HL-60 (cell line): ENCODE measurements around the gene P2RY11.

Experiments
- DNase-seq, 2 experiments: peaks; one replicate each; pipeline ENCODE4 v3.0.0-alpha.2; 2010 to 2020; ENCODE audit warnings: low read depth in 1 of 2, low spot score in 1 of 2
- H3K27ac ChIP-seq: fragments of 250-450 bp; sonication (Bioruptor Pico); replicated peaks from 2 replicates; pipeline ENCODE4 v1.5.1; 2020; ENCODE audit warnings: mild to moderate bottlenecking, moderate library complexity
- H3K27me3 ChIP-seq: fragments of 250-450 bp; sonication (Bioruptor Pico); 2 replicates; pipeline ENCODE4 v1.5.1; 2021; ENCODE audit warnings: mild to moderate bottlenecking, moderate library complexity; ENCODE audit not compliant: insufficient read depth, poor library complexity, severe bottlenecking
- H3K4me3 ChIP-seq: replicated peaks from 2 replicates; pipeline ENCODE4 v1.5.1; 2011; ENCODE audit warnings: mild to moderate bottlenecking, control low read depth, low read length; ENCODE audit not compliant: insufficient read depth
- CTCF ChIP-seq: IDR thresholded peaks from one replicate; pipeline ENCODE4 v1.5.1; 2011; ENCODE audit warnings: low read length, control low read depth, inconsistent platforms; ENCODE audit not compliant: insufficient read depth
- GABPA ChIP-seq: IDR thresholded peaks from 2 replicates; pipeline ENCODE4 v1.6.1; 2012; ENCODE audit warnings: low read depth
- POLR2AphosphoS5 ChIP-seq: IDR thresholded peaks from 2 replicates; pipeline ENCODE4 v1.6.1; 2012; ENCODE audit warnings: low read depth
- SPI1 ChIP-seq: IDR thresholded peaks from 2 replicates; pipeline ENCODE4 v1.6.1; 2012; ENCODE audit warnings: low read depth, mild to moderate bottlenecking, borderline replicate concordance
- TF ChIP-seq, protein P1 (sequence below): IDR thresholded peaks from 2 replicates; pipeline ENCODE4 v1.6.1; 2012; ENCODE audit warnings: low read depth; ENCODE audit not compliant: insufficient replicate concordance

Gene P2RY11

GRCh38 chr19:10089801-10090375, 21.6 kb upstream of the P2RY11 start:
- no peak for TF ChIP-seq POLR2AphosphoS5
- TF ChIP-seq, protein P1, sequence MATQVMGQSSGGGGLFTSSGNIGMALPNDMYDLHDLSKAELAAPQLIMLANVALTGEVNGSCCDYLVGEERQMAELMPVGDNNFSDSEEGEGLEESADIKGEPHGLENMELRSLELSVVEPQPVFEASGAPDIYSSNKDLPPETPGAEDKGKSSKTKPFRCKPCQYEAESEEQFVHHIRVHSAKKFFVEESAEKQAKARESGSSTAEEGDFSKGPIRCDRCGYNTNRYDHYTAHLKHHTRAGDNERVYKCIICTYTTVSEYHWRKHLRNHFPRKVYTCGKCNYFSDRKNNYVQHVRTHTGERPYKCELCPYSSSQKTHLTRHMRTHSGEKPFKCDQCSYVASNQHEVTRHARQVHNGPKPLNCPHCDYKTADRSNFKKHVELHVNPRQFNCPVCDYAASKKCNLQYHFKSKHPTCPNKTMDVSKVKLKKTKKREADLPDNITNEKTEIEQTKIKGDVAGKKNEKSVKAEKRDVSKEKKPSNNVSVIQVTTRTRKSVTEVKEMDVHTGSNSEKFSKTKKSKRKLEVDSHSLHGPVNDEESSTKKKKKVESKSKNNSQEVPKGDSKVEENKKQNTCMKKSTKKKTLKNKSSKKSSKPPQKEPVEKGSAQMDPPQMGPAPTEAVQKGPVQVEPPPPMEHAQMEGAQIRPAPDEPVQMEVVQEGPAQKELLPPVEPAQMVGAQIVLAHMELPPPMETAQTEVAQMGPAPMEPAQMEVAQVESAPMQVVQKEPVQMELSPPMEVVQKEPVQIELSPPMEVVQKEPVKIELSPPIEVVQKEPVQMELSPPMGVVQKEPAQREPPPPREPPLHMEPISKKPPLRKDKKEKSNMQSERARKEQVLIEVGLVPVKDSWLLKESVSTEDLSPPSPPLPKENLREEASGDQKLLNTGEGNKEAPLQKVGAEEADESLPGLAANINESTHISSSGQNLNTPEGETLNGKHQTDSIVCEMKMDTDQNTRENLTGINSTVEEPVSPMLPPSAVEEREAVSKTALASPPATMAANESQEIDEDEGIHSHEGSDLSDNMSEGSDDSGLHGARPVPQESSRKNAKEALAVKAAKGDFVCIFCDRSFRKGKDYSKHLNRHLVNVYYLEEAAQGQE: no peak
- Histone ChIP-seq H3K27ac (no peak overlapping the region), H3K4me3 (no peak overlapping the region), H3K27me3 (no peaks in the 10 kb centered on the region)
- no peak for DNase-seq

GRCh38 chr19:10091370-10091687, 20.2 kb upstream of the P2RY11 start:
- TF ChIP-seq GABPA (no peak), SPI1 (no peak), CTCF (no peak), POLR2AphosphoS5 (no peak)
- TF ChIP-seq, protein P1: no peak
- DNase-seq: no peak
- H3K27me3 ChIP-seq: no peaks in the 10 kb centered on the region
- no peak overlapping the region for H3K27ac ChIP-seq
- no peak overlapping the region for H3K4me3 ChIP-seq

DNA sequence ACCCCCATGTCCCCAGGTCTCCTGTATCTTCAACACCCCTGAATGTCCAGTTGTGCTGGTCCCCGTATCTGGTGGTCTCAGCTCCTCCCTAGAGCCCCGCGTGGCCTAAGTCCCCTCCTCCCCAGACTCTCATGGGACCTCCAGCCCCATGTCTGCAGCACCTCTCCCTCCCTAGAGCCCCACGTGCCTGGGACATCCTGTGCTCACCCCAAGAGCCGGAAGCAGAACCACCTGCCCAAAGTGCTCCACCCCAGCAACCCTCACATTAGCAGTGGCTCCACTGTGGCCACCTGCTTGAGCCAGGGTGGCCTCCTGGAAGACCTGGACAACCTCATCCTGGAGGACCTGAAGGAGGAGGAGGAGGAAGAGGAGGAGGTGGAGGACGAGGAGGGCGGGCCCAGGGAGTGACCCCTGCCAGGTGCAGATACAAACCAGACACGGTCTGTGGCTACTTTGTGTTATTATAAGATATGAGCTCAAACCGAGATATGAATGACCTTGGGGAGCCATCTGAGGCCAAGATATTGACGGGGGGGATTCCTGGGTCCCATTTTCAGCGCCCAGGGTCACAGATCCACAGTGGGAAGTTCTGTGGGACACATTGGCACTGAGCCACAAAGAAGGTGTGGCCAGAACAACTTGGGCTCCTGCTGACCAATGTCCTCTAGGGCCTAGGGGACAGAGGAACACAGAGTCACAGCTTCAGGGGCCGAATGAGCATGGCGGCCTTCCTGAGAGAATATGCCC, 19.4 kb upstream of the P2RY11 start:
- Histone ChIP-seq H3K27me3 (no peaks in the 10 kb centered on the region), H3K27ac (no peak overlapping the region), H3K4me3 (no peak overlapping the region)
- TF ChIP-seq POLR2AphosphoS5 (no peak), CTCF (no peak), GABPA (no peak), SPI1 (no peak)
- TF ChIP-seq, protein P1: no peak
- no peak for DNase-seq
